DND-41 (cell line): ENCODE data around the gene PANX2.

Experiments
- ATAC-seq: fragments of 200-7000 bp; cut with Tn5 transposase; 3 replicates; pipeline ENCODE4 v1.9.1; 2021; ENCODE audit warnings: low read depth; ENCODE audit not compliant: insufficient read depth
- DNase-seq: peaks from one replicate; pipeline ENCODE4 v3.0.0-alpha.2; 2020
- H2AFZ ChIP-seq: 2 replicates; pipeline ENCODE4 v1.6.0; 2012; ENCODE audit warnings: low read depth, low read length
- H3K27ac ChIP-seq: 2 replicates; pipeline ENCODE4 v1.5.1; 2012; ENCODE audit warnings: low read length, inconsistent platforms
- H3K27me3 ChIP-seq: fragments of 200-600 bp; sonication (generic); 2 replicates; pipeline ENCODE4 v1.6.0; 2012; ENCODE audit warnings: low read length, mild to moderate bottlenecking, inconsistent platforms; ENCODE audit not compliant: insufficient read depth, poor library complexity
- H3K36me3 ChIP-seq: 2 replicates; pipeline ENCODE4 v1.5.1; 2012; ENCODE audit warnings: low read length, inconsistent platforms; ENCODE audit not compliant: insufficient read depth
- H3K4me1 ChIP-seq: 2 replicates; pipeline ENCODE4 v1.5.1; 2012; ENCODE audit warnings: mild to moderate bottlenecking, low read length; ENCODE audit not compliant: insufficient read depth
- H3K4me2 ChIP-seq: 2 replicates; pipeline ENCODE4 v1.6.0; 2012; ENCODE audit warnings: mild to moderate bottlenecking, moderate library complexity, low read length, inconsistent platforms; ENCODE audit not compliant: insufficient read depth
- H3K4me3 ChIP-seq, 2 experiments: fragments of 200-600 bp in 1 of 2; shearing (Covaris generic) in 1 of 2; 2 replicates each; pipeline ENCODE4 v1.5.1; 2012 to 2016; ENCODE audit warnings: inconsistent platforms in 2 of 2, low read length in 2 of 2, mild to moderate bottlenecking in 2 of 2, low read depth in 1 of 2, moderate library complexity in 1 of 2
- H3K79me2 ChIP-seq: 2 replicates; pipeline ENCODE4 v1.6.0; 2012; ENCODE audit warnings: low read length, inconsistent platforms; ENCODE audit not compliant: insufficient read depth
- H3K9ac ChIP-seq: 2 replicates; pipeline ENCODE4 v1.6.0; 2012; ENCODE audit warnings: low read depth, mild to moderate bottlenecking, inconsistent platforms, low read length, moderate library complexity
- H3K9me3 ChIP-seq: 2 replicates; pipeline ENCODE4 v1.5.1; 2012; ENCODE audit warnings: low read length, moderate library complexity, mild to moderate bottlenecking, inconsistent platforms; ENCODE audit not compliant: insufficient read depth, severe bottlenecking
- H4K20me1 ChIP-seq: 2 replicates; pipeline ENCODE4 v1.6.0; 2012; ENCODE audit warnings: low read length; ENCODE audit not compliant: insufficient read depth
- CTCF ChIP-seq: IDR thresholded peaks from 2 replicates; pipeline ENCODE4 v1.5.1; 2012; ENCODE audit warnings: borderline replicate concordance, low read length, moderate library complexity, mild to moderate bottlenecking; ENCODE audit not compliant: poor library complexity, severe bottlenecking; ENCODE audit errors: extremely low read depth
- EZH2 ChIP-seq: IDR thresholded peaks from 3 replicates; pipeline ENCODE4 v1.6.1; 2012; ENCODE audit warnings: borderline replicate concordance, low read depth, mild to moderate bottlenecking, moderate library complexity, low read length, inconsistent platforms; ENCODE audit not compliant: severe bottlenecking

Gene PANX2

DNA sequence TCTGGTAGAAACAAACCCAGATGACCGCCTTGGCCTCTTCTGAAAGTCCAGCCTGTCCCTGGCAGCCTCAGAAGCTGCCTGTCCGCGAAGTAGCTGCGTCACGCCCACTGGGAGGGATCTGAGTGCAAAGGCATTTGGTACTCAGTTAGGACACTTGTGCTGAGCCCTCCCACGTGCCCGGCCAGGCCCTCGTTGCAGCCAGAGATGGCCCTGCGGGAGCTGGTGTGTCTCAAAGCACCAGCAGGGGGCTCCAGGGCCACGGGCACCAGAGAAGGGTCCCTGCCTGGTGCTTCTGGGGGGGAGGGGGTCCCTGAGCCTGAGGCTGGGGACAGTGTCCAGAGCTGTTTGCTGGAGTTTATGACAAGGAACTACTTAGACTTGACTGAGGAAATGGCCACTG, 36.1 kb downstream of the PANX2 start:
- H3K9ac ChIP-seq: no peak overlapping the region
- H3K27ac ChIP-seq: no peak overlapping the region
- no peak overlapping the region for H3K4me3 ChIP-seq
- ATAC-seq: peak; percentile 41; the same call in 1 of the 3 replicates
- peaks cover 64% of the 10 kb centered on the region for H4K20me1 ChIP-seq
- H3K36me3 ChIP-seq: peaks cover 73% of the 10 kb centered on the region
- TF ChIP-seq EZH2: no peak
- TF ChIP-seq CTCF: peak; percentile 54
- peaks cover 19% of the 10 kb centered on the region for H3K4me1 ChIP-seq
- H3K27me3 ChIP-seq: no peaks in the 10 kb centered on the region
- H3K9me3 ChIP-seq: no peaks in the 10 kb centered on the region
- H2AFZ ChIP-seq: no peak overlapping the region
- peak; percentile 33 for DNase-seq
- no peak overlapping the region for H3K4me2 ChIP-seq
- H3K79me2 ChIP-seq: peaks cover 36% of the 10 kb centered on the region

DNA sequence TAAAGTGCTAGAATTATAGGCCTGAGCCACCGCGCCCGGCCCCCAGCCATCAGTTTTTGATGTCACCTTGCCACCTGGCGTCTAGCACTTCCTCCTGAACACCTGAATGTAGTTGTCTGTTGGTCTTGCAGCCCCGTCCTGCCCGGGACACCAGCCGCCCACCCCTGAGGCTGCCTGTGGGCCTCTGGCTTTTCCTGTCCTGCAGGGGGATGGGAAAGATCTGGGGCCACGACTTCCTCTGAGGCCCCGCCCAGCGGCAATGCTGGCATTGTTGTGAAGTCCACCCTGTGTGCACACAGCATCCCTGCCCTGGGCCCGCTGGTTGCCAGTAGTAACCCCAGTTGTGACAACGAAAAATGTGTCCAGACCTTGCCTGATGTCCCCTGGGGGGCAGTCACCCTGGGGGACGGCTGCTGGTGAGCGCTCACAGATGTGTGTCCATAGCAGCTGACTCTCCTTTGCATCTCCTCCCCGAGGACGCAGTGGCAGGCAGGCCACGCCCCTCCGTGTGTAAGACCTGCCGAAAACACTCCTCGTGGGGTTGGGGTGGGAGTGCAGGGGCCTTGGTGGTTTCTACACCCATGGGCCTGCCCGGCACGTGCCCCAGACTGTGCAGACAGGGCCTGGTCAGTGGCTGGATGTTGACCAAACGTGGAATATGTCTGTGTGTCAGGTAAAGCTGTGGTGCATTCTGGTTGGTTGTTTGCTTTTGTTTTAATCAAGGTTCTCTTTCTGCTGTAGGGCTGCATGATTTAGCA, 37.0 kb downstream of the PANX2 start:
- Histone ChIP-seq H2AFZ (no peak overlapping the region), H4K20me1 (peaks cover 57% of the 10 kb centered on the region), H3K79me2 (peaks cover 31% of the 10 kb centered on the region), H3K4me2 (no peak overlapping the region), H3K9ac (no peak overlapping the region), H3K9me3 (no peaks in the 10 kb centered on the region), H3K27ac (no peak overlapping the region), H3K27me3 (no peaks in the 10 kb centered on the region), H3K4me1 (peaks cover 10% of the 10 kb centered on the region), H3K4me3 (no peak overlapping the region), H3K36me3 (peaks cover 81% of the 10 kb centered on the region)
- TF ChIP-seq EZH2 (no peak), CTCF (no peak)
- ATAC-seq: no peak
- no peak for DNase-seq

DNA sequence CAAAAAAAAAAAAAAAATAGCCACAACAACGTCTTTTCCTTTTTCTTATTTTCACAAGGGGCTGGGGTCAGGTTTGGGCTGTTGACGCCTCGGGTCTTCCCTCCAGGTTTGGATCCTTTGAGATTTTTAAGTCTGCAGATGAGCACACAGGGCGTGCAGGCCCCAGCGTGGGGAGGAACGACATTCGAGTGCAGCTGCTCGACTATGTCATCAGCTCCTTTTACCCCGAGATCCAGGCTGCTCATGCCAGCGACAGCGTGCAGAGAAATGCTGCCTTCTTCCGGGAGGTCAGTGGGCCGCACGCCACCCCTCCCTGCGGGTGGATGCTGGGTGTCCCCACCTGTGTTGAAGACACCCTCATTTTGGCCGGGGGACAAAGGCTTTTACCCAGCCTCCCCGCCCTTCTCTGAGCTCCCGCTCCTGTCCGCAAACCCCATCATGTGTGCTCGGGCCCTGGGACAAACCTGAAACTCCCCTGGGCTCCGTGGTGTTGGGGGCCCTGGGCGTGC, 38.0 kb downstream of the PANX2 start:
- peaks cover 83% of the 10 kb centered on the region for H3K36me3 ChIP-seq

More for the DNA sequence above, 38.0 kb downstream of the PANX2 start:
- peaks cover 58% of the 10 kb centered on the region for H4K20me1 ChIP-seq
- DNase-seq (no peak), ATAC-seq (no peak)
- TF ChIP-seq EZH2: no peak
- no peak for TF ChIP-seq CTCF
- no peaks in the 10 kb centered on the region for H3K27me3 ChIP-seq
- H3K79me2 ChIP-seq: peaks cover 30% of the 10 kb centered on the region
- no peak overlapping the region for H3K4me2 ChIP-seq
- no peak overlapping the region for H3K27ac ChIP-seq
- H3K4me3 ChIP-seq: no peak overlapping the region
- H3K9ac ChIP-seq: no peak overlapping the region
- H3K4me1 ChIP-seq: peaks cover under 1% of the 10 kb centered on the region; the same call in 1 of the 2 replicates
- H3K9me3 ChIP-seq: no peaks in the 10 kb centered on the region
- H2AFZ ChIP-seq: no peak overlapping the region
